ENCODE data around the gene ZP2. TPM values are rescaled to one million over a fixed set of nuclear protein-coding genes. Genes with fewer than 3 reads are reported as not detected.

Gene ZP2
- total RNA-seq, 1 donor = not detected

- H3K27me3 ChIP-seq (ENCODE audit: insufficient read depth, low read length) = peaks cover 16% of the 10 kb centered on the region
- no peaks in the 10 kb centered on the region for H3K4me1 ChIP-seq (ENCODE audit: insufficient read depth, low read length)
- H3K9me3 ChIP-seq (ENCODE audit: low read depth, low read length) = no peaks in the 10 kb centered on the region
- H3K4me3 ChIP-seq (ENCODE audit: low read length) = no peak overlapping the region
Measured at GRCh38 chr16:21226749-21227148, 15.4 kb upstream of the ZP2 start.

- Histone ChIP-seq H3K9me3 (ENCODE audit: low read depth, low read length) (no peaks in the 10 kb centered on the region), H3K4me3 (ENCODE audit: low read length) (no peak overlapping the region), H3K4me1 (ENCODE audit: insufficient read depth, low read length) (no peaks in the 10 kb centered on the region), H3K27me3 (ENCODE audit: insufficient read depth, low read length) (peaks cover 12% of the 10 kb centered on the region)
Measured at GRCh38 chr16:21224800-21225199, 13.4 kb upstream of the ZP2 start.

- Histone ChIP-seq H3K4me1 (ENCODE audit: insufficient read depth, low read length) (no peaks in the 10 kb centered on the region), H3K27me3 (ENCODE audit: insufficient read depth, low read length) (peaks cover 11% of the 10 kb centered on the region), H3K9me3 (ENCODE audit: low read depth, low read length) (no peaks in the 10 kb centered on the region), H3K4me3 (ENCODE audit: low read length) (no peak overlapping the region)
Measured at GRCh38 chr16:21223787-21224186, 12.4 kb upstream of the ZP2 start.

GRCh38 chr16:21222495-21223337, 11.3 kb upstream of the ZP2 start:
- Histone ChIP-seq H3K4me1 (ENCODE audit: insufficient read depth, low read length) (no peaks in the 10 kb centered on the region), H3K4me3 (ENCODE audit: low read length) (no peak overlapping the region), H3K27me3 (ENCODE audit: insufficient read depth, low read length) (peaks cover 10% of the 10 kb centered on the region), H3K9me3 (ENCODE audit: low read depth, low read length) (no peaks in the 10 kb centered on the region)

GRCh38 chr16:21219551-21219950, 8.2 kb upstream of the ZP2 start:
- Histone ChIP-seq H3K4me3 (ENCODE audit: low read length) (no peak overlapping the region), H3K27me3 (ENCODE audit: insufficient read depth, low read length) (peaks cover 2% of the 10 kb centered on the region), H3K9me3 (ENCODE audit: low read depth, low read length) (no peaks in the 10 kb centered on the region), H3K4me1 (ENCODE audit: insufficient read depth, low read length) (no peaks in the 10 kb centered on the region)

- Histone ChIP-seq H3K4me1 (ENCODE audit: insufficient read depth, low read length) (no peaks in the 10 kb centered on the region), H3K4me3 (ENCODE audit: low read length) (no peak overlapping the region), H3K9me3 (ENCODE audit: low read depth, low read length) (no peaks in the 10 kb centered on the region), H3K27me3 (ENCODE audit: insufficient read depth, low read length) (peaks cover 2% of the 10 kb centered on the region)
Measured at GRCh38 chr16:21218153-21218552, 6.8 kb upstream of the ZP2 start.

GRCh38 chr16:21217121-21217520, 5.7 kb upstream of the ZP2 start:
- H3K4me1 ChIP-seq (ENCODE audit: insufficient read depth, low read length) = no peaks in the 10 kb centered on the region
- H3K27me3 ChIP-seq (ENCODE audit: insufficient read depth, low read length) = no peaks in the 10 kb centered on the region
- H3K9me3 ChIP-seq (ENCODE audit: low read depth, low read length) = no peaks in the 10 kb centered on the region
- H3K4me3 ChIP-seq (ENCODE audit: low read length) = no peak overlapping the region

GRCh38 chr16:21214086-21214485, 2.7 kb upstream of the ZP2 start:
- Histone ChIP-seq H3K27me3 (ENCODE audit: insufficient read depth, low read length) (no peaks in the 10 kb centered on the region), H3K4me1 (ENCODE audit: insufficient read depth, low read length) (no peaks in the 10 kb centered on the region), H3K9me3 (ENCODE audit: low read depth, low read length) (no peaks in the 10 kb centered on the region), H3K4me3 (ENCODE audit: low read length) (no peak overlapping the region)

- Histone ChIP-seq H3K27me3 (ENCODE audit: insufficient read depth, low read length) (no peaks in the 10 kb centered on the region), H3K9me3 (ENCODE audit: low read depth, low read length) (no peaks in the 10 kb centered on the region), H3K4me3 (ENCODE audit: low read length) (no peak overlapping the region), H3K4me1 (ENCODE audit: insufficient read depth, low read length) (no peaks in the 10 kb centered on the region)
Measured at GRCh38 chr16:21208446-21209230, 2.7 kb downstream of the ZP2 start.

GRCh38 chr16:21206550-21206949, 4.8 kb downstream of the ZP2 start:
- Histone ChIP-seq H3K4me3 (ENCODE audit: low read length) (no peak overlapping the region), H3K27me3 (ENCODE audit: insufficient read depth, low read length) (no peaks in the 10 kb centered on the region), H3K9me3 (ENCODE audit: low read depth, low read length) (no peaks in the 10 kb centered on the region), H3K4me1 (ENCODE audit: insufficient read depth, low read length) (no peaks in the 10 kb centered on the region)

GRCh38 chr16:21205303-21205702, 6.1 kb downstream of the ZP2 start:
- Histone ChIP-seq H3K4me1 (ENCODE audit: insufficient read depth, low read length) (no peaks in the 10 kb centered on the region), H3K4me3 (ENCODE audit: low read length) (no peak overlapping the region), H3K27me3 (ENCODE audit: insufficient read depth, low read length) (peaks cover 3% of the 10 kb centered on the region)

GRCh38 chr16:21203155-21203797, 8.1 kb downstream of the ZP2 start:
- peaks cover 3% of the 10 kb centered on the region for H3K27me3 ChIP-seq (ENCODE audit: insufficient read depth, low read length)
- no peak overlapping the region for H3K4me3 ChIP-seq (ENCODE audit: low read length)
- no peaks in the 10 kb centered on the region for H3K4me1 ChIP-seq (ENCODE audit: insufficient read depth, low read length)
- no peaks in the 10 kb centered on the region for H3K9me3 ChIP-seq (ENCODE audit: low read depth, low read length)

More at GRCh38 chr16:21205303-21205702, 6.1 kb downstream of the ZP2 start:
- no peaks in the 10 kb centered on the region for H3K9me3 ChIP-seq (ENCODE audit: low read depth, low read length)

GRCh38 chr16:21199607-21200218, 11.7 kb downstream of the ZP2 start:
- Histone ChIP-seq H3K9me3 (ENCODE audit: low read depth, low read length) (no peaks in the 10 kb centered on the region), H3K4me3 (ENCODE audit: low read length) (no peak overlapping the region), H3K4me1 (ENCODE audit: insufficient read depth, low read length) (no peaks in the 10 kb centered on the region), H3K27me3 (ENCODE audit: insufficient read depth, low read length) (peaks cover 3% of the 10 kb centered on the region)

GRCh38 chr16:21197621-21198020, 13.8 kb downstream of the ZP2 start:
- H3K27me3 ChIP-seq (ENCODE audit: insufficient read depth, low read length) = peaks cover 3% of the 10 kb centered on the region
- no peaks in the 10 kb centered on the region for H3K9me3 ChIP-seq (ENCODE audit: low read depth, low read length)
- H3K4me1 ChIP-seq (ENCODE audit: insufficient read depth, low read length) = no peaks in the 10 kb centered on the region
- H3K4me3 ChIP-seq (ENCODE audit: low read length) = no peak overlapping the region

- peaks cover 3% of the 10 kb centered on the region for H3K27me3 ChIP-seq (ENCODE audit: insufficient read depth, low read length)
- H3K9me3 ChIP-seq (ENCODE audit: low read depth, low read length) = no peaks in the 10 kb centered on the region
Measured at GRCh38 chr16:21197112-21197511, 14.3 kb downstream of the ZP2 start.

More at GRCh38 chr16:21197112-21197511, 14.3 kb downstream of the ZP2 start:
- Histone ChIP-seq H3K4me1 (ENCODE audit: insufficient read depth, low read length) (no peaks in the 10 kb centered on the region), H3K4me3 (ENCODE audit: low read length) (no peak overlapping the region)

All from mononuclear cell (primary cell).